Naive thymus-derived CD4-positive, alpha-beta T cell (primary cell): ENCODE results near the gene PRLH. TPM values are rescaled to one million over a fixed set of nuclear protein-coding genes. Genes with fewer than 3 reads are reported as not detected.
"Not testable (repeated sequence)": the region's sequence is repeated elsewhere in the genome, so short reads cannot be mapped to it uniquely, and the experiment has no call there.

Source experiments
- ATAC-seq: fragments of 150-1000 bp; cut with Tn5 transposase; 2 replicates; pipeline ENCODE4 v1.10.0; 2021; ENCODE audit warnings: mild to moderate bottlenecking, moderate library complexity
- CTCF ChIA-PET: fragments of 350-600 bp; sonication (Branson Sonifier 250); formaldehyde crosslinking; loops from one replicate; lab custom pipeline; 2021; ENCODE audit warnings: antibody characterized with exemption; lab: Charles Lee
- POLR2A ChIA-PET: fragments of 350-600 bp; sonication (Branson Sonifier 250); formaldehyde crosslinking; loops from one replicate; lab custom pipeline; 2021; ENCODE audit warnings: antibody characterized with exemption, inconsistent platforms; lab: Charles Lee
- DNase-seq, 9 donors: peaks; one replicate each; pipeline versions ENCODE4 v3.0.0 to v3.0.0-alpha.2; 2020 to 2022; ENCODE audit warnings: mixed read lengths in 1 of 9
- H3K27ac ChIP-seq: one replicate; pipeline ENCODE4 v1.7.0; 2013; ENCODE audit warnings: mild to moderate bottlenecking, low read depth, low read length, moderate library complexity
- H3K27me3 ChIP-seq, 2 donors: one replicate each; pipeline ENCODE4 v1.7.0; 2013; ENCODE audit warnings: low read length in 2 of 2, mild to moderate bottlenecking in 2 of 2, moderate library complexity in 2 of 2; ENCODE audit not compliant: control insufficient read depth in 2 of 2, insufficient read depth in 2 of 2
- H3K36me3 ChIP-seq, 3 experiments: 1 replicate in 2 of 3; 2 replicates in 1 of 3; pipeline ENCODE4 v1.7.0; 2013; ENCODE audit warnings: low read length in 3 of 3, mild to moderate bottlenecking in 3 of 3, moderate library complexity in 1 of 3; ENCODE audit not compliant: insufficient read depth in 3 of 3, control insufficient read depth in 2 of 3
- H3K4me1 ChIP-seq, 2 donors: one replicate each; pipeline ENCODE4 v1.7.0; 2013; ENCODE audit warnings: low read length in 2 of 2, mild to moderate bottlenecking in 2 of 2, moderate library complexity in 1 of 2; ENCODE audit not compliant: control insufficient read depth in 2 of 2, insufficient read depth in 2 of 2
- H3K4me3 ChIP-seq: 2 replicates; pipeline ENCODE4 v1.7.0; 2013; ENCODE audit warnings: mild to moderate bottlenecking, low read length
- H3K9me3 ChIP-seq, 3 experiments: 1 replicate in 2 of 3; 2 replicates in 1 of 3; pipeline ENCODE4 v1.7.0; 2013; ENCODE audit warnings: low read length in 3 of 3; ENCODE audit not compliant: control insufficient read depth in 2 of 3
- H3K27ac Mint-ChIP-seq, 9 donors: one replicate each; pipeline ENCODE4 v1.8.0; 2020 to 2022; ENCODE audit warnings: mixed read lengths in 9 of 9, mild to moderate bottlenecking in 8 of 9, moderate library complexity in 5 of 9, inconsistent platforms in 2 of 9
- H3K27me3 Mint-ChIP-seq, 5 donors: one replicate each; pipeline ENCODE4 v1.8.0; 2021 to 2022; ENCODE audit warnings: mixed read lengths in 5 of 5, mild to moderate bottlenecking in 1 of 5
- H3K36me3 Mint-ChIP-seq, 5 donors: one replicate each; pipeline ENCODE4 v1.8.0; 2020 to 2022; ENCODE audit warnings: mixed read lengths in 5 of 5, mild to moderate bottlenecking in 3 of 5, inconsistent platforms in 1 of 5
- H3K4me1 Mint-ChIP-seq, 7 donors: one replicate each; pipeline ENCODE4 v1.8.0; 2020 to 2022; ENCODE audit warnings: mixed read lengths in 7 of 7, mild to moderate bottlenecking in 3 of 7, inconsistent platforms in 1 of 7
- H3K4me3 Mint-ChIP-seq, 10 donors: one replicate each; pipeline ENCODE4 v1.8.0; 2020 to 2022; ENCODE audit warnings: mild to moderate bottlenecking in 10 of 10, mixed read lengths in 10 of 10, moderate library complexity in 6 of 10, inconsistent platforms in 2 of 10
- H3K9me3 Mint-ChIP-seq, 11 donors: one replicate each; pipeline ENCODE4 v1.8.0; 2020 to 2022; ENCODE audit warnings: mixed read lengths in 11 of 11, mild to moderate bottlenecking in 4 of 11, inconsistent platforms in 1 of 11, moderate library complexity in 1 of 11
- intact Hi-C, 2 donors: fragments of 100-400 bp; cut with micrococcal nuclease; formaldehyde crosslinking; loops; one replicate each; pipeline ENCODE4 v1.15.1; 2023
- polyA plus RNA-seq, 2 donors: library from polyadenylated mRNA; unstranded; fragments of 300-500 nt; fragmentation: Illumina TruSeq; gene quantifications; one replicate each; pipeline ENCODE4 v1.2.3, GENCODE V29; 2021
- total RNA-seq, 6 experiments: library from RNA in 5 of 6; stranded (reverse) in 5 of 6; gene quantifications; 1 replicate in 5 of 6; 2 replicates in 1 of 6; pipeline ENCODE4 v1.2.3 and lab custom pipeline; 2021 to 2026

PRLH gene
- total and polyA plus RNA-seq, 7 experiments from 2014 or later, result not detected

DNA sequence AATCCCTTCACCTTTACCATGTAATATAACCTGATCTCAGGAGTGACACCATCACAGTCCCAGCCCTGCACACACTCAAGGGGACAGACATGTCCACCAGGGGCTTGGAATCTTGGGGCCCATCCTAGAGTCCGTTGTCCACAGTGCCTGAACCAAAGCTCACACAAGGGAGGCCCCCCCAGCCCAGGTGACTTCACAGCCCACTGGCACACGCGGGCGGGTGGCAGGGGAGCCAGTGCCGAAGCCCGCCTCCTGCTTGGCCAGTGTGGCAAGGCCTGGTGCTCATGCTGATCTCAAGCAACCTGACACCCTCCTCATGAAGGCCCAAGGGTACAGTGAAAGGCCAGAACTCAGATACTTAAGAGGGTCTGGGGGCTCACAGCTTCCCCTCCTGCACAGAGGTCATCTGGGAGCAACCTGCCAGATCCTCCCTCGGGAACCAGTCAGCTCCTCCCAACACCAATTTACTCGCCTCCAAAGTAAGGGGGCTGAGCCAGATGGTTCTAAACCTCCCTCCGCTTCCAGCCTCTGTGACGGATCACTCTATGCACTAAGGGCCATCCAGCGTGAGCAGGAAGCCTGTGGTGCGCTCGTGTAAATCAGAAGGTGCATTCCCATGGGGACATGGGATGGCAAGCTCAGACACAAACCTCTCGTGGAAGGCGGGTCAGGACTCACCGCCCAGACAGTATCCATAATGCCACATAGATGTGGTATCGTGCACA lies 27.4 kb downstream of the PRLH start:
- Mint-ChIP-seq H3K36me3 (no peaks in the 10 kb centered on the region), H3K27me3 (peaks cover 0 to 1% (median 0%) of the 10 kb centered on the region in 5 donors), H3K4me3 (no peak overlapping the region), H3K9me3 (peaks cover 0 to 3% (median 0%) of the 10 kb centered on the region in 11 donors), H3K27ac (peak overlapping the region in 3 of 9 donors; percentile 16 to 67 (median 42)), H3K4me1 (peaks cover 14 to 24% (median 17%) of the 10 kb centered on the region in 7 donors)
- intact Hi-C loops, result no loop called here
- Histone ChIP-seq H3K27me3 (no peaks in the 10 kb centered on the region), H3K27ac (no peak overlapping the region), H3K4me1 (peaks cover 0 to 11% of the 10 kb centered on the region in 2 donors), H3K4me3 (no peak overlapping the region), H3K36me3 (no peaks in the 10 kb centered on the region), H3K9me3 (no peaks in the 10 kb centered on the region)
- DNase-seq (no peak), ATAC-seq (no peak)
- ChIA-PET POLR2A (no interaction called here), CTCF (no interaction called here)

DNA sequence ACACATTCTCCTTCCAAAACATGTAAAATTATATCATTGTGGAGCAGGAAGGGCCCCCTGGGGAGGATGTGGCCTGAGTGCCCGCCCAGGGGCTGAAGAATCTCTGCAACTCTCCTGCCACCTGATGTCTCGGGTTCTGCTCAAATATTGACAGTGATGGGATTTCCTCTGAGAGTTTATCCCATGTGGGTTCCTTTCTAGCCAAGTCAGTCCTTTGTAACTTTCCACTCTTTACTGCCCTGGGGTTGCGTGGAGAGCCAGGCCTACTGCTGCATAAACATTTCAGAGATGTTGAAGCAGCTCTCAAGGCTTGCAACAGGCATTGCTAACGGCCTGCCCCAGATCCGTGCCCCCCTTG lies 28.1 kb downstream of the PRLH start:
- ChIA-PET CTCF (no interaction called here), POLR2A (no interaction called here)
- H3K9me3 ChIP-seq, result no peaks in the 10 kb centered on the region
- H3K27ac ChIP-seq, result no peak overlapping the region
- DNase-seq, result no peak
- Mint-ChIP-seq H3K9me3 (peaks cover 0 to 3% (median 0%) of the 10 kb centered on the region in 11 donors), H3K4me1 (peaks cover 14 to 25% (median 21%) of the 10 kb centered on the region in 7 donors), H3K27ac (peak overlapping the region in 3 of 9 donors; percentile 16 to 43 (median 37)), H3K27me3 (no peaks in the 10 kb centered on the region), H3K4me3 (no peak overlapping the region), H3K36me3 (no peaks in the 10 kb centered on the region)
- no peak overlapping the region for H3K4me3 ChIP-seq
- peaks cover 0 to 11% of the 10 kb centered on the region in 2 donors for H3K4me1 ChIP-seq
- no peaks in the 10 kb centered on the region for H3K27me3 ChIP-seq
- no peaks in the 10 kb centered on the region for H3K36me3 ChIP-seq
- intact Hi-C loops, result no loop called here
- no peak for ATAC-seq

DNA sequence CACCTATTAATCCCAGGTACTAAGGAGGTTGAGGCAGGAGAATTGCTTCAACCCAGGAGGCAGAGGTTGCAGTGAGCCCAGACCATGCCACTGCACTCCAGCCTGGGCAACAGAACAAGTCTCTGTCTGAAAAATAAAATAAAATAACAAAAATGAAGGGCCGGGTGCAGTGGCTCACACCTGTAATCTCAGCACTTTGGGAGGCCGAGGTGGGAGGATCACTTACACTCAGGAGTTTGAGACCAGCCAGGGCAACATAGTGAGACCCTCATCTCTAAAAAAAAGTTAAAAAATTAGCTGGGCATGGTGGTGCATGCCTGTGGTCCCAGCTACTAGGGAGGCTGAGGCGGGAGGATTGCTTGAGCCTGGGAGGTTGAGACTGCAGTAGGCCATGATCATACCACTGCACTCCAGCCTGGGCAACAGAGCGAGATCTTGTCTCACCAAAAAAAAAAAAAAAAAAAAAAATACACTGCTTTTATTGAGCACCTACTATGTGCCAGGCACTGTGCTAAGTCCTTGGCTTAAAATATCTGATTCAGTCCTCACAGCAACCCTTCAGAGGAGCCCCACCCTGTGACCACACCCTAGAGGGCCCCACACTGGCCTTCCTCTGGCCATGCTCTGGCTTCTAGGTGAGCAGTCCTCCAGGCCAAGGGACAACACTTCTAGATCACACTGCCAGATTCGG lies 29.6 kb downstream of the PRLH start:
- H3K4me3 ChIP-seq, H3K36me3 Mint-ChIP-seq, H3K4me1 ChIP-seq, H3K27me3 Mint-ChIP-seq, DNase-seq, H3K27me3 ChIP-seq, H3K9me3 ChIP-seq, intact Hi-C loops, H3K36me3 ChIP-seq, POLR2A ChIA-PET, H3K9me3 Mint-ChIP-seq, CTCF ChIA-PET, H3K4me3 Mint-ChIP-seq, H3K27ac ChIP-seq: not testable (repeated sequence)
- peaks cover 8 to 23% (median 14%) of the 10 kb centered on the region in 7 donors for H3K4me1 Mint-ChIP-seq
- peak overlapping the region in 4 of 9 donors; percentile 28 to 83 (median 68) for H3K27ac Mint-ChIP-seq
- peak; percentile 31 for ATAC-seq

DNA sequence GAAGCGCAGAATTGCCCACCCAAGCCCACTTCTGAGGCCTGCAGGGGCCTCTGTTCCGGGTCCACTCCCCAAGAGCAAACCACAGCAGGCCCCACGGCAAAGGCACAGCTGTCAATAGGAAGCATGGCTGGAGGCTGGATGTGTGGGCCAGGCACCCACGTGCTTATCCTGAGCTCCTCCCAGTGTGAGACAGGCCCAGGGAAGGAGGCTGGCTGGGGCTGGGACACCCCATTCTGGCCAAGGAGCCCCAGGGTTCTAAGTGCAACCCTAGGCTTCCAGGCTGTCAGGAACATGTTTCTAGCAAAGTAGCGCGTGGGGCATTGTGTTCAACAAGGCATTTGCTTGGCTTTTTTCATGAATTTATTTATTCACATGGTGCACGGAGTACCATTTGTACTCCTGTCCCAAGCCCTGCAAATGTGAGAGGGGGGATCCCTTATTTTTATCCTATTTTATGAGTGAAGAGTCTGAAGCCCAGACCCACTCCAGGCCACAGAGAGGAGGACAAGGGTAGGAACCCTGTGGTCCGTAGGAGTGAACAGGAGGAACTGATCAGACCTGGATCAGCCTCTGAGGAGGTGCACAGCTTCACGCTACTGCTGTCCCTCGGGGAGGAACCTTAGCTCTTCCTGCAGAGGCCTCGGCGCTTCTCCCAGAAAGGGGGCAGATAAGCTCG lies 30.3 kb downstream of the PRLH start:
- H3K9me3 ChIP-seq, result no peaks in the 10 kb centered on the region
- H3K27me3 ChIP-seq, result no peaks in the 10 kb centered on the region
- Mint-ChIP-seq H3K27ac (peak overlapping the region in 2 of 9 donors; percentile 70 to 83), H3K4me1 (peaks cover 1 to 17% (median 10%) of the 10 kb centered on the region in 7 donors), H3K9me3 (peaks cover 0 to 3% (median 0%) of the 10 kb centered on the region in 11 donors), H3K27me3 (no peaks in the 10 kb centered on the region), H3K36me3 (no peaks in the 10 kb centered on the region), H3K4me3 (no peak overlapping the region)
- POLR2A ChIA-PET, result interaction anchor here (0.7 kb wide), 1 partner anchor 1551 kb away, joined by 3 read pairs; no protein-coding TSS in a partner anchor
- no peaks in the 10 kb centered on the region for H3K36me3 ChIP-seq
- H3K27ac ChIP-seq, result no peak overlapping the region
- CTCF ChIA-PET, result no interaction called here
- peaks cover 0 to 2% of the 10 kb centered on the region in 2 donors for H3K4me1 ChIP-seq
- DNase-seq (no peak), ATAC-seq (no peak)
- intact Hi-C loops, result no loop called here
- H3K4me3 ChIP-seq, result no peak overlapping the region

DNA sequence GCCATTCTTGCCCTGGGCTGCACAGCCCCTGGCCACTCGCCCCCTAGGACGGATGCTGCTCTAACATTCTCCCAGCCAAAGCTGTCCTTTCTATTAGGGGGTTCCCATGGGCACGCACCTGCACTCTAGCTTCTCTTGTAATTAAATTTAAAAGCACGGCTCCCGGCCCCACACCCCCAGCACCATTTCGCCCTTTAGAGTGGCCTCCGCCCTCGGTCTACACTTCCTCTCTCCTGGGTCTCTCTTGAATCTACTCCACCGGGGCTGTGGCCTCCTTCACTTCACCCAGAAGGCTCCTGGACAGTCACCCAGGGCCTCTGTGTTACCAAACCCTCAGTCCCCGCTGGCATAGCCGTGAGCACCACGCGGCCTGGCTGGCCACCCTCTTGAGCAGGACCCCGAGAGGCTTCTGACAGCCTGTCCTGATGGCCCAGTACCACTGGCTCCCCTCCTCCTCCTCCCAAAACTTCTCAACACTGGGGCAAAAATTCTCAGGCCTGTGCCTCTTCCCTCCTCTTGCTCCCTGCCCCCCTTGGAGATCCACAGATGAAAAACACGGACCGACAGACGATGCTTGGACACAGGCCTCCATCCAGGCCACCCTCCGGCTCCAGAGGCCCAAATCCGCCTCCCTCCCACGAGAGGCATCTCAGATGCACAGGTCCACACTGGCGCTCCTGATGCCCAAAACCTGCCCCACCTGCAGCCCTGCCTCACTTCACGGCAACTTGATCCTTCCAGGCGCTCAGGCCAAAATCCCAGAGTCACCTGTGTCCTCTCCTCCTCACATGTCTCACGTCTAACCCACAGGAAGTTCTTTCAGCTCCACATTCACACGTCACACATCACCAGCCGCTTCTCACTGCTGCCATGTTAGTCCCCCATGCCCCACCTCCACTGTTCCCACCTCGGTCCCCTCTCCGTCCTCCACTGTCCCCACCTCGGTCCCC lies 31.1 kb downstream of the PRLH start:
- CTCF ChIA-PET, result no interaction called here
- H3K27ac ChIP-seq, result no peak overlapping the region
- no peaks in the 10 kb centered on the region for H3K27me3 Mint-ChIP-seq
- no peaks in the 10 kb centered on the region for H3K36me3 ChIP-seq
- H3K9me3 Mint-ChIP-seq, result peaks cover 0 to 3% (median 0%) of the 10 kb centered on the region in 11 donors
- no peaks in the 10 kb centered on the region for H3K27me3 ChIP-seq
- peaks cover 0 to 2% of the 10 kb centered on the region in 2 donors for H3K4me1 ChIP-seq
- DNase-seq (no peak), ATAC-seq (peak; percentile 4)
- H3K27ac Mint-ChIP-seq, result peak overlapping the region in 6 of 9 donors; percentile 43 to 88 (median 71)
- H3K36me3 Mint-ChIP-seq, result no peaks in the 10 kb centered on the region
- H3K4me3 ChIP-seq, result no peak overlapping the region
- peaks cover 6 to 18% (median 14%) of the 10 kb centered on the region in 7 donors for H3K4me1 Mint-ChIP-seq
- POLR2A ChIA-PET, result interaction anchor here (0.7 kb wide), 1 partner anchor 1551 kb away, joined by 3 read pairs; no protein-coding TSS in a partner anchor
- intact Hi-C loops, result no loop called here
- H3K4me3 Mint-ChIP-seq, result no peak overlapping the region
- H3K9me3 ChIP-seq, result no peaks in the 10 kb centered on the region
